Mammary epithelial cell (primary cell): ENCODE results near the gene PYCARD.

ENCODE experiments used
- EZH2 ChIP-seq: IDR thresholded peaks from 2 replicates; pipeline ENCODE4 v1.6.1; 2012; ENCODE audit warnings: low read length, inconsistent platforms, borderline replicate concordance
- TF ChIP-seq, protein P1 (sequence below), 2 donors: IDR thresholded peaks in 1 of 2; conservative IDR thresholded peaks in 1 of 2; 2 replicates each; pipeline ENCODE4 v1.5.1; 2011 to 2012; ENCODE audit warnings: inconsistent platforms in 2 of 2, low read length in 2 of 2, mild to moderate bottlenecking in 2 of 2, control low read depth in 1 of 2, low read depth in 1 of 2; ENCODE audit not compliant: insufficient read depth in 1 of 2; ENCODE audit errors: extremely low read depth in 1 of 2

DNA sequence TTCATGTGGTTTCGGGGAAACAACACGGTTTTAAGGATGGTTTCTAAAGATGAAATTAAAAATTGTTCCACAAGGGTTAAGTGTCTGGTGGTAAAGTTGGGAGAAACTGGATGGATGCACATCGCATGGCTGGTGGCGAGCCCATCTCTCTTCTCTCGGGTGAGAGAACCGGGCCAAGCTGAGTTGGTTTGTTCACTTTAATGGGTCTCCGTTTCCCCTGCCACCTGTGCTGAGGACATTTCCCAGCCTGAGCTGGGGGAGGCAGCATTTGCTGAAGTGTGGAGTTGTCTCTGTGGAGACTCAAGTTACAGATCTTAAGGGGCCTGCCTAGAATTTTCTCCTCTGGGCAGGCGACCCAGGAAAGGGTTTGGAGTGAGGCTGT is 14.8 kb downstream of the PYCARD start:
- TF ChIP-seq, protein P1, sequence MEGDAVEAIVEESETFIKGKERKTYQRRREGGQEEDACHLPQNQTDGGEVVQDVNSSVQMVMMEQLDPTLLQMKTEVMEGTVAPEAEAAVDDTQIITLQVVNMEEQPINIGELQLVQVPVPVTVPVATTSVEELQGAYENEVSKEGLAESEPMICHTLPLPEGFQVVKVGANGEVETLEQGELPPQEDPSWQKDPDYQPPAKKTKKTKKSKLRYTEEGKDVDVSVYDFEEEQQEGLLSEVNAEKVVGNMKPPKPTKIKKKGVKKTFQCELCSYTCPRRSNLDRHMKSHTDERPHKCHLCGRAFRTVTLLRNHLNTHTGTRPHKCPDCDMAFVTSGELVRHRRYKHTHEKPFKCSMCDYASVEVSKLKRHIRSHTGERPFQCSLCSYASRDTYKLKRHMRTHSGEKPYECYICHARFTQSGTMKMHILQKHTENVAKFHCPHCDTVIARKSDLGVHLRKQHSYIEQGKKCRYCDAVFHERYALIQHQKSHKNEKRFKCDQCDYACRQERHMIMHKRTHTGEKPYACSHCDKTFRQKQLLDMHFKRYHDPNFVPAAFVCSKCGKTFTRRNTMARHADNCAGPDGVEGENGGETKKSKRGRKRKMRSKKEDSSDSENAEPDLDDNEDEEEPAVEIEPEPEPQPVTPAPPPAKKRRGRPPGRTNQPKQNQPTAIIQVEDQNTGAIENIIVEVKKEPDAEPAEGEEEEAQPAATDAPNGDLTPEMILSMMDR (conservative IDR thresholded peaks at IDR 0.05 in 1 of 2, IDR thresholded peaks at IDR 0.05 in 1 of 2; ENCODE audit: extremely low read depth in 1 of 2, insufficient read depth in 1 of 2, low read depth in 1 of 2, low read length in 2 of 2) = no peak
- TF ChIP-seq EZH2 = no peak
